HFF-Myc (cell line): ENCODE measurements around the gene GNB1L.
A peak's percentile ranks its signal among the peaks of the same experiment; 100 is the strongest.

Experiments used
- DNase-seq: peaks from one replicate; pipeline ENCODE4 v3.0.0-alpha.2; 2011; ENCODE audit warnings: low read depth; ENCODE audit errors: extremely low read depth
- H3K4me3 ChIP-seq: replicated peaks from 2 replicates; pipeline ENCODE4 v1.5.1; 2011; ENCODE audit warnings: low read depth, mild to moderate bottlenecking, control low read depth, low read length
- TF ChIP-seq, protein P1 (sequence below): IDR thresholded peaks from 2 replicates; pipeline ENCODE4 v1.5.1; 2012; ENCODE audit warnings: mild to moderate bottlenecking, low read depth, low read length, control low read depth; ENCODE audit errors: missing control alignments

Gene GNB1L

DNA sequence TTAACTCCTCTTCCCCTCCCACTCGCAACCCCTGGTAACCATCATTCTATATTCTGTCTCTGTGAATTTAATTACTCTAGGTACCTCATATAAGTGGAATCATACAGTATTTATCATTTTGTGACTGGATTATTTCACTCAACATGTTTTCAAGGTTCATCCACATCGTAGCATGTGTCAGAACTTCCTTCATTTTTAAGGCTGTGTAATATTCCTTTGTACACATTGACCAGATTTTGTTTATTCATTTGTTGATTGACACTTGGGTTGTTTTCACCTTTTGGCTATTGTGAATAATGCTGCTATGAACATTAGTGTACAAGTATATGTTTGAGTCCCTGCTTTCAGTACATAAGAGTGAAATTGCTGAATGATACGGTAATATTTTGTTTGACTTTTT lies 2.7 kb upstream of the GNB1L start:
- DNase-seq: no peak
- H3K4me3 ChIP-seq: no peak overlapping the region
- TF ChIP-seq, protein P1, sequence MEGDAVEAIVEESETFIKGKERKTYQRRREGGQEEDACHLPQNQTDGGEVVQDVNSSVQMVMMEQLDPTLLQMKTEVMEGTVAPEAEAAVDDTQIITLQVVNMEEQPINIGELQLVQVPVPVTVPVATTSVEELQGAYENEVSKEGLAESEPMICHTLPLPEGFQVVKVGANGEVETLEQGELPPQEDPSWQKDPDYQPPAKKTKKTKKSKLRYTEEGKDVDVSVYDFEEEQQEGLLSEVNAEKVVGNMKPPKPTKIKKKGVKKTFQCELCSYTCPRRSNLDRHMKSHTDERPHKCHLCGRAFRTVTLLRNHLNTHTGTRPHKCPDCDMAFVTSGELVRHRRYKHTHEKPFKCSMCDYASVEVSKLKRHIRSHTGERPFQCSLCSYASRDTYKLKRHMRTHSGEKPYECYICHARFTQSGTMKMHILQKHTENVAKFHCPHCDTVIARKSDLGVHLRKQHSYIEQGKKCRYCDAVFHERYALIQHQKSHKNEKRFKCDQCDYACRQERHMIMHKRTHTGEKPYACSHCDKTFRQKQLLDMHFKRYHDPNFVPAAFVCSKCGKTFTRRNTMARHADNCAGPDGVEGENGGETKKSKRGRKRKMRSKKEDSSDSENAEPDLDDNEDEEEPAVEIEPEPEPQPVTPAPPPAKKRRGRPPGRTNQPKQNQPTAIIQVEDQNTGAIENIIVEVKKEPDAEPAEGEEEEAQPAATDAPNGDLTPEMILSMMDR: no peak

DNA sequence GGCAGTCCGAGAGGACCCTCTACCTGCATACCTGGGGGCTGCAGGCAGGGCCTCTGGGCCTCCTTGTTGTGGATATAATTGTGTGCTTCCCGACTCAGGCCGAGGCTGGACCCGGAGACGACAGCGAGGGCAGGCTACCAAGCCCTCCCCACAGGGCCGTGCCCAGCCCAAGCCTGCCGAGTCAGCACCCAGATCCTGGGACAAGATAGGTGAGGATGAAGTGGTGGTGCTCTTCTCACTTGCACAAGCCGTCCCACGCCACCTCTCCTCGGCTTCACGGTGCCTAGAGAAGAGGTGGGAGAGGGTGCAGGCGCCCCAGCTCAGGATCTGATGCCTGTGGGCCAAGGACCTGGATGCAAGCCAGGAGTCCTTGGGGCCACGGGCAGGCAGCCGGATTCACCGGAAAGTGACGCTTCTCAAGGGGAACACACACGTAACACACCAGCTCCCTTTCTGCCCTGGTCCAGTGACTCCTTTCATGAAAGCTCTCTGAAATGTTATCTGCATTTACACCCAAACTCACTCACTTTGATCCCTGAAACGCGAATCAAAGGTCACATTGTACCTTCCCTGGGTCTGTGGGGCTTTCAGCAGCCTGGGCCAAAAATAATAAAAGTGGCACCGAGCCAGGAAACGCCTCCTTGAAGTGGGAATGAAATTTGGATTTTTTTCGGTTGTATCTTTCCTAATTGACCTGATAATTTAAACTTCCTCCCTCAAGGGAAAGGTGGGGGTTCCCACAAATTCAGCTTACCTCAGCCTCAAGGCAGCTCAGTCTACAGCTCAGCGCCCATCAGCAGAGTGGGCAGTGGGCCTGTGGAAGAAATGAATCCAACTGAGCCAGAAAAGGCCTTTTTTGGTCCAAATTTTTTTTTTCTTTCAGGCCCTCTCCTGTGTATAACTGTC lies 1.1 kb upstream of the GNB1L start:
- TF ChIP-seq, protein P1: no peak
- H3K4me3 ChIP-seq: peak overlapping the region; percentile 96
- DNase-seq: no peak

DNA sequence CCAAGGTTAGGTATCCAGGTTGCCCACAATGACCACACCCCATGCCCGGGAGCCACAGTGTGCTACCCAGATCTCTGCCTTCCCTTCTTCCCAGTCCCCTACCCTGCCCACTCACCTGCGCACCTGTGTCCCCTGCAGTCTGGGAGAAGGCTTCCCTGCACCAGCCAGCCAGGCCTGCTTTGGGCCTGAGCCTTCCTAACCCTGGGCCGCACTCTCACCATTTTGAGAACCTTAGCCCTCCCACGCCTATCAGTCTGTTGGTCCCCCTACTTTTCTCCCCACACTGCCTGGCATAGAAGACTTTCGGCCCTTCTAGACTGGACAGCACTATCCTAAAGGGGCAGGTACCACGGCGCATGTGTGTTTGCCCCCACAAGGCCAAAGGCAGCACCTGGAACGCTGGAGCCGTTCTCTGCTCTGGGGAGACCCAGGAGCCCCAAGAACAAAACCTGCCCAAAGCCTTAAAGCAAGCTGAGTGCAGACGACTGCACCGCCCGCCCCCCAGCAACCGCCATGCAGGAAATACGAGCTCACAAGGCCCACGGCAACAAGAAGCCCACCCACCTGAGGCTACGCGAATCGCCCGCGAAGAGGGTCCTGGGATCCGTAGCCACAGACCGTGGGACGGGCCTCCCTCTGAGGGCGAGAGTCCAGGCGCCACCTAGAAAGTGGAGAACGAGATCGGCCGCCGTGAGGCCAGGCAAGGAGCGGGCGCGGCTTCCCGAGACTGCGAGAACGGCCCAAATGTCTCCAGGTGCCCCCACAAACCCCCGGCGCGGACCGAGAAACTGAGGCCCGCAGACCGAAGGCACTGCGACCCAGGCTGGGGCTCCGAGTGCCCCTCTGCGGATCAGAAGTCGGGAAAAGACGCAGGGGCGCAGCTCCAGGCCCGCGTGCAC lies 546 bp downstream of the GNB1L start:
- peak overlapping the region; percentile 96 for H3K4me3 ChIP-seq
- no peak for DNase-seq
- TF ChIP-seq, protein P1: no peak

DNA sequence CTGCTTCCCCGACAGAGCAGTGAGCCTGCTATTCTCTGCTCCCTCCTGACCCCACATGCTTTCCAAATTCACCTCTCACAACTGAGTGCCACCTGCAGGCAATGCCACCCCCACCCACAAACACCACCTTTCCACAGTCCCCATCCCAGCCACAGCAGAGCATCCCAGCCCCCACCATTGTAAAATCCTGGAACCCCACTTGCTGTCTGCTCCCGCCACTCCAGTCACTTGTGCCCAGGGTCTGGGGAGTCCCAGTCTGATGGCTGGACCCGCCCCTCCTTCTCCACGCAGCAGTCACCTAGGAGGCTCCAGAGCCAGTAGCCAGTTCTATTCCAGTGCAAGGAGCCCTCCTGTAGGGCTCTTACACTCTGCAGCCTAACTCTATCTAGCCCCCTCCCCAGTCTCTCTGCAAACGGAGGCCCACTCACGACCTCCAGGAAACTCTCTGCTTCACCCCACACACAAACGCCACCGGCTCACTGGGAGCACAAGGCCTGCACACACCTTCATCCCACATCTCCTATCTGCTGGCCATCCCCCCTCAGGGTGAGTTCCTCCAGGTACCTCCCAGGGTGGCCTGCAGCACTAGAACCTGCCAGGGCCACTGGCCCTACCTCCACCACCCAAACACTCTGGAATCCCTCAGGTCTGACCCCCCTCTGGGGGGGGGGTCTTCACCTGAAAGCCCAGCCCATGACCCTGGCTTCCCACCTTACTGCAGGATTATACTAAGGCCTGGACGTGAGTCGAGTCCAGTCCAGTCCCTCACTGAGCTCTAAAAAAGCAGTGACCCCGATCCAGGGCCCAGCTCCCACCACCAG lies 1.4 kb downstream of the GNB1L start:
- peak overlapping the region; percentile 96 for H3K4me3 ChIP-seq
- DNase-seq: no peak
- TF ChIP-seq, protein P1: no peak

DNA sequence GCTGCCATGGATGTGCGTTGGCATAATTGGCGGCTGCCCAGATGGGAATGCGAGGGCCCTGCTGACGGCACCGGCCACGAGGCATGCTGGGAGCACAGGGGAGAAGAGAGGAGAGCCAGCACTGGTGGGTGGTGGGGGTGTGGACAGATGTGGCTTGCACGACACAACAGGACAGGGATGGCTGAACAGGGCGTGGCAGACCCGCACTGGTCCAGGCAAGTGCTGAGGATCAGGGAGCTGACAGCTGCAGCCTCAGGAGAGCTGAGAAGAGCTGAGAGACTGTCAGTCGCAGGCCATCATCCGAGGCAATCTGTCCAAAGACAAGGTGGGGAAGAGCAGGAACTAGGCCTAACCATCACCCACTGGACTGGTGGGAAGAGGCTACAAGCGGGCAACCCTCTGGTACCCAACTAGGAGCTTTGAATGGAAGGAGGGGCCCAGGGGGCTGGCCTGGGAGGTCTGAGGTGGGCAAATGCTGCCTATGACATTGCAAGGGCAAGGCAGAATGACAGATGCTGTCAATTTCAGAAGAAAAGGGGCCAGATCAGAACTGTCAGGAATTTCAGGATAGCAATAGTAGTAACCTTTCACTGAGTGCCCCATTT lies 2.4 kb downstream of the GNB1L start:
- peak overlapping the region; percentile 96 for H3K4me3 ChIP-seq

More for the DNA sequence above, 2.4 kb downstream of the GNB1L start:
- TF ChIP-seq, protein P1: no peak
- DNase-seq: no peak
